GM23248 (cell line): ENCODE results near the gene SUN2. TPM values are rescaled to one million over a fixed set of nuclear protein-coding genes. Genes with fewer than 3 reads are reported as not detected.
A peak's percentile ranks its signal among the peaks of the same experiment; 100 is the strongest.

Source experiments
- DNase-seq: peaks from one replicate; pipeline ENCODE4 v3.0.0-alpha.2; 2015
- H2AFZ ChIP-seq: fragments of 200-600 bp; sonication (generic); 2 replicates; pipeline ENCODE4 v1.6.1; 2016; ENCODE audit warnings: antibody characterized with exemption
- H3F3A ChIP-seq: fragments of 200-600 bp; sonication (generic); 2 replicates; pipeline ENCODE4 v1.6.1; 2016; ENCODE audit warnings: mild to moderate bottlenecking, antibody characterized with exemption, mixed run types; ENCODE audit not compliant: insufficient read depth
- H3K27ac ChIP-seq: fragments of 200-600 bp; sonication (generic); 2 replicates; pipeline ENCODE4 v1.5.1; 2016; ENCODE audit warnings: mild to moderate bottlenecking
- H3K27me3 ChIP-seq: fragments of 200-600 bp; sonication (generic); replicated peaks from 2 replicates; pipeline ENCODE4 v1.6.1; 2016; ENCODE audit warnings: mild to moderate bottlenecking; ENCODE audit not compliant: insufficient read depth
- H3K36me3 ChIP-seq: fragments of 200-600 bp; sonication (generic); 2 replicates; pipeline ENCODE4 v1.6.1; 2016; ENCODE audit warnings: low read depth, mild to moderate bottlenecking
- H3K4me1 ChIP-seq: fragments of 200-600 bp; sonication (generic); 2 replicates; pipeline ENCODE4 v1.6.1; 2016; ENCODE audit warnings: mild to moderate bottlenecking; ENCODE audit not compliant: insufficient read depth
- H3K4me2 ChIP-seq: fragments of 200-600 bp; sonication (generic); one replicate; pipeline ENCODE4 v1.6.1; 2016; ENCODE audit warnings: mild to moderate bottlenecking; ENCODE audit not compliant: unreplicated experiment
- H3K4me3 ChIP-seq: fragments of 200-600 bp; sonication (generic); 2 replicates; pipeline ENCODE4 v1.5.1; 2016; ENCODE audit warnings: mild to moderate bottlenecking
- H3K79me2 ChIP-seq: fragments of 200-600 bp; sonication (generic); 2 replicates; pipeline ENCODE4 v1.6.1; 2016; ENCODE audit warnings: mild to moderate bottlenecking; ENCODE audit not compliant: insufficient read depth
- H3K9ac ChIP-seq: fragments of 200-600 bp; sonication (generic); 2 replicates; pipeline ENCODE4 v1.6.1; 2016; ENCODE audit warnings: mild to moderate bottlenecking
- H3K9me2 ChIP-seq: fragments of 200-600 bp; sonication (generic); 2 replicates; pipeline ENCODE4 v1.6.1; 2016; ENCODE audit warnings: mixed run types, mild to moderate bottlenecking, moderate library complexity; ENCODE audit not compliant: insufficient read depth
- H3K9me3 ChIP-seq: fragments of 200-600 bp; sonication (generic); one replicate; pipeline ENCODE4 v1.6.1; 2017; ENCODE audit warnings: low read depth
- H4K20me1 ChIP-seq: fragments of 200-600 bp; sonication (generic); 2 replicates; pipeline ENCODE4 v1.6.0; 2016; ENCODE audit not compliant: insufficient read depth
- EZH2 ChIP-seq: fragments of 200-600 bp; sonication (generic); IDR thresholded peaks from 2 replicates; pipeline ENCODE4 v1.6.1; 2018; ENCODE audit warnings: antibody characterized with exemption, mild to moderate bottlenecking; ENCODE audit not compliant: insufficient read depth, poor library complexity, severe bottlenecking
- EZH2phosphoT487 ChIP-seq: fragments of 200-600 bp; sonication (generic); IDR thresholded peaks from 2 replicates; pipeline ENCODE4 v1.6.1; 2018; ENCODE audit warnings: antibody characterized with exemption, moderate library complexity, mild to moderate bottlenecking, low read depth; ENCODE audit not compliant: insufficient read depth
- WGBS, 2 experiments: methylation state at CpG; one replicate each; pipeline ENCODE4 v1.1.6; 2015 to 2017; ENCODE audit warnings: low lambda C conversion rate in 2 of 2, low coverage in 1 of 2; ENCODE audit errors: missing lambda C conversion rate in 2 of 2; 5-methylcytosine and 5-hydroxymethylcytosine counted together
- in situ Hi-C: fragments of 300-500 bp; cut with MboI; formaldehyde crosslinking; loops from 2 replicates; pipeline ENCODE4 v1.15.0; 2020
- polyA plus RNA-seq: library from polyadenylated mRNA; unstranded; fragments of >200 nt; fragmentation: Nextera tagmentation; extraction: Ambion mirVana; gene quantifications from 2 replicates; pipeline ENCODE4 v1.2.1, GENCODE V29; 2016
- total RNA-seq: library from RNA; depleted of rRNA; stranded (reverse); fragments of >200 nt; shearing (Covaris generic); gene quantifications from 2 replicates; pipeline ENCODE4 v1.2.3, GENCODE V29; 2014

Gene SUN2
- total and polyA plus RNA-seq, 2 experiments from 2014 or later = 47.9 to 146 TPM

GRCh38 chr22:38755155-38755910 lies 465 bp downstream of the SUN2 start:
- H4K20me1 ChIP-seq = no peaks in the 10 kb centered on the region
- peak overlapping the region; percentile 85 for H3K9ac ChIP-seq
- H3K79me2 ChIP-seq = peaks cover 28% of the 10 kb centered on the region
- H3K27me3 ChIP-seq = no peaks in the 10 kb centered on the region
- in situ Hi-C loops = no loop called here
- H3K4me2 ChIP-seq = peak overlapping the region; percentile 87
- H3K27ac ChIP-seq = peak overlapping the region; percentile 91
- DNase-seq = peak; percentile 91
- H3K4me1 ChIP-seq = peaks cover 5% of the 10 kb centered on the region; the same call in 1 of the 2 replicates
- H3K9me3 ChIP-seq = no peaks in the 10 kb centered on the region
- peak overlapping the region; percentile 68 for H2AFZ ChIP-seq
- TF ChIP-seq EZH2 (no peak), EZH2phosphoT487 (no peak)
- H3F3A ChIP-seq = 0 out of 2 replicates have a peak, but pooled peaks cover 9% of the 10 kb centered on the region
- peaks cover 11% of the 10 kb centered on the region; the same call in 1 of the 2 replicates for H3K36me3 ChIP-seq
- WGBS, 2 experiments = 0% methylated on average over 24 to 68 of the region's 74 CpGs
- no peaks in the 10 kb centered on the region for H3K9me2 ChIP-seq
- peak overlapping the region; percentile 74 for H3K4me3 ChIP-seq

DNA sequence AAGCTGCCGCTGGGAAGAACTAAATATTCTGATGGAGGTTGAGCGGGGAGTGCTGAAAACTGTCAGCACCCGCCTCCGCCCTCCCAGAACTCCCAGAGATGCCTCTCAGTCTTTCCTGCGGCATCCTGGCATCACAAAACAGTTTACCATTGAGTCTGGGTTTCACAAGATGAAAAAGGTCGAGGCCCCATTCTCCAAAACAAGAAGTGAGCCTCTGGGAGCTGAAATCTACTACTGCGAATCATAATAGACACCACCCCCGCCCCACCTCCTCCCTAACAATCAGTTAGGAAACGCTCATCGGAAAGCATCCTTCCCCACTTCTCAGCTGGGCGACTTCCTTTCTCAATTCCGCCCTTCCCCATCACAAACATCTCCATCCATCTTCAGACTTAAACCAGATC lies 1.0 kb downstream of the SUN2 start:
- Histone ChIP-seq H3K9me3 (no peaks in the 10 kb centered on the region), H3K4me3 (peak overlapping the region; percentile 74), H3K4me2 (peak overlapping the region; percentile 87), H3K27me3 (no peaks in the 10 kb centered on the region), H3K4me1 (peaks cover 5% of the 10 kb centered on the region; the same call in 1 of the 2 replicates), H3K9me2 (no peaks in the 10 kb centered on the region), H3F3A (0 out of 2 replicates have a peak, but pooled peaks cover 9% of the 10 kb centered on the region), H3K9ac (peak overlapping the region; percentile 85), H3K36me3 (peaks cover 11% of the 10 kb centered on the region; the same call in 1 of the 2 replicates), H3K27ac (peak overlapping the region; percentile 91), H3K79me2 (peaks cover 28% of the 10 kb centered on the region), H2AFZ (peak overlapping the region; percentile 68), H4K20me1 (no peaks in the 10 kb centered on the region)
- 14 to 18% methylated on average over 12 of the region's 12 CpGs for WGBS, 2 experiments
- DNase-seq = peak; percentile 67
- TF ChIP-seq EZH2 (no peak), EZH2phosphoT487 (no peak)
- in situ Hi-C loops = no loop called here

GRCh38 chr22:38753948-38754750 lies 1.6 kb downstream of the SUN2 start:
- Histone ChIP-seq H3K4me2 (peak overlapping the region; percentile 87), H2AFZ (peak overlapping the region; percentile 68), H3K27me3 (no peaks in the 10 kb centered on the region), H3K9ac (peak overlapping the region; percentile 85), H3F3A (0 out of 2 replicates have a peak, but pooled peaks cover 9% of the 10 kb centered on the region), H4K20me1 (no peaks in the 10 kb centered on the region), H3K9me2 (no peaks in the 10 kb centered on the region), H3K9me3 (no peaks in the 10 kb centered on the region), H3K27ac (peak overlapping the region; percentile 91), H3K36me3 (peaks cover 11% of the 10 kb centered on the region; the same call in 1 of the 2 replicates), H3K4me3 (peak overlapping the region; percentile 74), H3K79me2 (peaks cover 28% of the 10 kb centered on the region), H3K4me1 (peaks cover 5% of the 10 kb centered on the region; the same call in 1 of the 2 replicates)
- TF ChIP-seq EZH2 (no peak), EZH2phosphoT487 (no peak)
- peak; percentile 26 for DNase-seq
- 35 to 39% methylated on average over 12 of the region's 12 CpGs for WGBS, 2 experiments
- in situ Hi-C loops = no loop called here

GRCh38 chr22:38751422-38752346 lies 4.1 kb downstream of the SUN2 start:
- peaks cover 5% of the 10 kb centered on the region; the same call in 1 of the 2 replicates for H3K4me1 ChIP-seq
- 89 to 92% methylated on average over 24 of the region's 24 CpGs for WGBS, 2 experiments
- H3K9me2 ChIP-seq = no peaks in the 10 kb centered on the region
- H3F3A ChIP-seq = 0 out of 2 replicates have a peak, but pooled peaks cover 9% of the 10 kb centered on the region
- H3K9me3 ChIP-seq = no peaks in the 10 kb centered on the region
- no peak overlapping the region for H3K4me3 ChIP-seq
- no peak for TF ChIP-seq EZH2phosphoT487
- H3K36me3 ChIP-seq = peaks cover 11% of the 10 kb centered on the region; the same call in 1 of the 2 replicates
- H3K27me3 ChIP-seq = no peaks in the 10 kb centered on the region
- H4K20me1 ChIP-seq = no peaks in the 10 kb centered on the region
- H3K27ac ChIP-seq = no peak overlapping the region
- H3K9ac ChIP-seq = no peak overlapping the region
- H3K79me2 ChIP-seq = peaks cover 28% of the 10 kb centered on the region
- DNase-seq = no peak
- H2AFZ ChIP-seq = no peak overlapping the region
- H3K4me2 ChIP-seq = no peak overlapping the region
- in situ Hi-C loops = no loop called here
